ENCODE measurements around the gene NUCKS1.

DNA sequence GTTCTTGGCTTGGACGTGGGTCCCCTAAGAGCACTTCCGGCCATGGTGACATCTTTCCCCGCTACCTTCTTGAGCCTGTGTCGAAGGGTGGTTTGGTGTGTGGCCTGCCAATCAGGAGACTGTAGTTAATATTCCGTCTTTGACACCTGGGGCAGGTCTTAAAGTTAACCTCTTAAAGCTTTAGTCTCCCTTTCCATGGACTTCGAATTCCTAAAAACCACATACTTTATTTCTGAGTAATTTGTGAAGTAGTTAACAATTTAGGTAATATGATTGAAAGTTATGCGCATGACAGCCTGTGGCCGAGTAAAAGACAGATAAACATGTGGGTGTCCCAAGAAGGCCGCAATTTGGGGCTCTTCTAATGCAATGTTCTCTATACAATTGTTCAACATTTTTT is 35.5 kb upstream of the NUCKS1 start:
- TF ChIP-seq CTCF (IDR thresholded peaks at IDR 0.05; ENCODE audit: low read depth, low read length): no peak
- TF ChIP-seq POLR2A (IDR thresholded peaks at IDR 0.05; ENCODE audit: extremely low read depth, insufficient read length): no peak
- TF ChIP-seq MYC (IDR thresholded peaks at IDR 0.05; ENCODE audit: low read depth, low read length): no peak

Measured in NB4 (cell line).